Stimulated activated CD4-positive, alpha-beta T cell treated with anti-CD3 and anti-CD28 coated beads, Interleukin-1b, Interleukin-23, amount 100 ng/mL, for 48 hours (primary cell): ENCODE data around the gene IL1RN.
"Not testable (repeated sequence)": the region's sequence is repeated elsewhere in the genome, so short reads cannot be mapped to it uniquely, and the experiment has no call there.

Source experiments
- DNase-seq: peaks from one replicate; pipeline ENCODE4 v3.0.0-alpha.2; 2020

Gene IL1RN

GRCh38 chr2:113126845-113127645 lies at the start of gene IL1RN:
Gene IL1RN, plus strand, starts transcription at chr2:113127598. Its CDS starts 27 bp downstream, at chr2:113127625.
- DNase-seq: no peak

- no peak for DNase-seq
Observed at GRCh38 chr2:113077921-113078320, 49.5 kb upstream of the IL1RN start.

- no peak for DNase-seq
Observed at GRCh38 chr2:113078350-113078839, 49.0 kb upstream of the IL1RN start.

- no peak for DNase-seq
Observed at GRCh38 chr2:113079131-113079530, 48.3 kb upstream of the IL1RN start.

- peak; percentile 56 for DNase-seq
Observed at GRCh38 chr2:113080134-113080533, 47.3 kb upstream of the IL1RN start.

GRCh38 chr2:113081488-113082210 lies 45.7 kb upstream of the IL1RN start:
- DNase-seq: no peak

- DNase-seq: peak; percentile 41
Observed at GRCh38 chr2:113083296-113083695, 44.1 kb upstream of the IL1RN start.

GRCh38 chr2:113084249-113085000 lies 43.0 kb upstream of the IL1RN start:
- no peak for DNase-seq

GRCh38 chr2:113085542-113085941 lies 41.9 kb upstream of the IL1RN start:
- DNase-seq: no peak

GRCh38 chr2:113088213-113088992 lies 39.0 kb upstream of the IL1RN start:
- DNase-seq: no peak

- DNase-seq: no peak
Observed at GRCh38 chr2:113089916-113090315, 37.5 kb upstream of the IL1RN start.

GRCh38 chr2:113091231-113091896 lies 36.0 kb upstream of the IL1RN start:
- DNase-seq: no peak

- DNase-seq: no peak
Observed at GRCh38 chr2:113092864-113093612, 34.4 kb upstream of the IL1RN start.

GRCh38 chr2:113093613-113093977 lies 33.8 kb upstream of the IL1RN start:
- DNase-seq: no peak

GRCh38 chr2:113096306-113096705 lies 31.1 kb upstream of the IL1RN start:
- not testable (repeated sequence) for DNase-seq

- not testable (repeated sequence) for DNase-seq
Observed at GRCh38 chr2:113096842-113097618, 30.4 kb upstream of the IL1RN start.

GRCh38 chr2:113098041-113098440 lies 29.4 kb upstream of the IL1RN start:
- no peak for DNase-seq

- DNase-seq: no peak
Observed at GRCh38 chr2:113098532-113098931, 28.9 kb upstream of the IL1RN start.

- no peak for DNase-seq
Observed at GRCh38 chr2:113102133-113102532, 25.3 kb upstream of the IL1RN start.

- DNase-seq: no peak
Observed at GRCh38 chr2:113103277-113103676, 24.1 kb upstream of the IL1RN start.
